Thyroid gland (tissue), 4 donors: ENCODE measurements around the gene HEPACAM2.

Source experiments
- CTCF ChIP-seq, 6 experiments: fragments of 200-600 bp in 3 of 6; fragments of 450-650 bp in 3 of 6; sonication (generic) in 3 of 6; IDR thresholded peaks; one replicate each; pipeline ENCODE4 v1.5.1; 2016 to 2019; ENCODE audit warnings: antibody characterized with exemption in 6 of 6, mild to moderate bottlenecking in 2 of 6, inconsistent platforms in 1 of 6, moderate library complexity in 1 of 6
- POLR2A ChIP-seq, 2 donors: fragments of 450-650 bp; IDR thresholded peaks; one replicate each; pipeline ENCODE4 v1.6.1; 2017; ENCODE audit warnings: antibody characterized with exemption in 2 of 2, mild to moderate bottlenecking in 2 of 2, moderate library complexity in 1 of 2

GRCh38 chr7:93176992-93177580, 49.2 kb downstream of the HEPACAM2 start:
- no peak for TF ChIP-seq CTCF (IDR thresholded peaks at IDR 0.05)
- no peak for TF ChIP-seq POLR2A (IDR thresholded peaks at IDR 0.05)
